Hematopoietic multipotent progenitor cell treated with erythropoietin and hydrocortisone succinate and interleukin-3 and kit ligand, for 4 days (in vitro differentiated cells): ENCODE measurements around the gene RPS23.
A peak's percentile ranks its signal among the peaks of the same experiment; 100 is the strongest.

Experiments
- DNase-seq: peaks from one replicate; pipeline ENCODE4 v3.0.0-alpha.2; 2015

The RPS23 gene

DNA sequence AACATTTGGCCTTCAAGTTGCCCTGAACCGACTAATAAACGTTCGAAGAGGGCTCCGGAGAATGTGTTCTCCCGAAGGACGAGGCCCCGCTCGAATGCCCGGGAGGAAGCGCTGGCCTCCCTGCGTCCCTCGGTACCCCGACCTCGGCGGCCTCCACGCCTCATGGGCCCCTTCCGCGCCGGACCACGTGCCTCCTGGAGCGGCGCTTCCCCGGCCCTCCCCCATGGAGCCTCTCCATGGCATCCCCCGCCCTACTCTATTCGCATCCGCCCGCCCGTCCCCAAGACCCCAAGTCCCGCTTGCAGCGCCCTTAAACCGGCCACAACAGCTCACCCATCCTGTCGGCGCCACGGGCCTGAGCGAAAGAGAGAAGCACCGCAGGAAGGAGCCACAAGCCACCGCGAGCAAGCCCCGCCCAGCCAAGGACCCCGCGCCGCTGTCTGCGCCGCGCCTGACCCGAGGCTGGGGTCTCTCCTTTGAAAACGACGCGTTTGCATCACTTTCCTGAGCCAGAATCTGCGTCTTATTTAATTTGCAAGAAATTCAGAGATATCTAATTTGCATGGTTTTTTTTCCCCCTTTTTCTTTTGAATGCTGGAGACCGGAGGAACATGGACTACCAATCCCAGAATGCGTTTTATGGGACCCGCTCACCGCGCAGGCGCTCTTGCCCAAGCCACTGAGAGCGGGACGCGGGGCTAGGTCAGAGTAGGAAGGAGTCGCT is at the start of gene RPS23:
RPS23 (minus strand) TSS at position 368 of the 724 bp plus-strand sequence; CDS start at position 337, 31 bp downstream.
- DNase-seq = peak; percentile 98

GRCh38 chr5:82327941-82328340 is 49.8 kb upstream of the RPS23 start:
- no peak for DNase-seq

DNA sequence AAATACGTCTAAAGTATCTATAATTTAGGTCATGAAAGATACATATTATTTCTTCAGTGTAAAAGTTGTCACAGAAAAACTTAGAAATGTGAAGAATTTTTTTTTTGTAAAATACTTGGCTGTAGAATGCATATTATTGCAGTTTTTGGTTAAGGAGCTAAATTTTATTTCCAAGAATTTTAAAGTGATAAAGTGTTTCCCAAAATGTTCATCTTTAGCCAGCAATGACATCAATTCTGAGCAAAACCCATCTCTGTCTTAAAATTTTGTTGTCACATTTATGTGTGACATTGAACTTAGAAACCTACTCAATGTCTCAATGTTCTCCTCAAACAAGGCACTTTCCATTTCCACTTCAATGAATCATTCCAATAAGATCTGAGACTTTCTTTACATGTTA is 47.8 kb upstream of the RPS23 start:
- no peak for DNase-seq

DNA sequence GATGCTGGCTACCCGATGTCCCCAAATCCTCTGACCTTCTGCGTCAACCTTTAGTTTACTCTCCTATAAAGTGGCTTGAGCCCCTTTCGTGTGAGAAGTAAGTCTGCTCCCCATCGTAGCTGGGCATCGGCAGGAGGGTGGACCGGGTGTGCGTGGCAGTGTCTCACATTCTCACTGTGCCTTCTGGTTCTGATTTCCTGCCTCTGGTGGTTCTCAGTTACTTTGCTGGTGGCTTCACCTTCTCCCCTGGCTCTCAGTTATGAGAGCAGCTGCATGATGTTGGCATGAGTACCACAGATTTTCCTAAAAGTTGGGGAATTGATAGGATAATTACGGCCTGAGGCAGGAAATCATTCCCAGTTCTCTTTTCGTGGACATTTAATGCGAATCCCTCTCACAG is 47.0 kb upstream of the RPS23 start:
- no peak for DNase-seq

DNA sequence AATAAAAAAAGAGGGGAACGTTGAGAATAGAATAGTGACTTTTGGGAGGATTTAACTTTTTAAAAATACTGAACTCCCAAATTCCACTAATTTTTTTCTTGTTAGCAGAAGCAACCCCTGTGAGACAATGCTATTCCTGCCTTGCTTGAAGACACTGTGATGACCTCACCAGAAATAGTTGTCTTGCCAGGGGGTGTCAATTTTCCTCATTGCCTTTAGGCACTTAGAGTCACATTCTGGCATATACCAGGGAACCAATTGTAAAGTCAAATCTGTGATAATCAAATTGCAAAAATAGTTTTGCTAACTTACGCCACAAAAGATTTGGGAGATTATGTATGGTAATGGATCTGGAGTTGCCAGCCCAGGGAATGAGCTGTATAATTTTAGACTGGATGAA is 42.8 kb upstream of the RPS23 start:
- DNase-seq = no peak

GRCh38 chr5:82319651-82320376 is 41.7 kb upstream of the RPS23 start:
- no peak for DNase-seq

DNA sequence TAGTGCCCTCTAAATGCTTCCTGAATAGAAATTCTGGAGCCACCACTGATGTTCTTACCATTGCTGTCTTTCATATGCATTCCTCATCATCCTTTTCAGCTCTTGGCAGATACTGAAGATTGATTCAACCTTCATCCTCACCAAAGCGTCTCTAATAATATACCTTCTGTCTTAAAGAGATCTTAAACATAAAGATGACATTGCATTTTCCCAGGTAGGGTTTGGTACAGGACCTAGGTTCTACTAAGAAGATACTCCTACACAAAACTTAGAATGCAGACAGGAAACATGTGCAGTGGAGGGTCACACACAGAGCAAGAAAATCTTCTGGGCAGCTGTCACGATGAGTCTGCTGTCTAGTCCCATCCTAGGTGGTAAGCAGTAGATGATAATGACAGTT is 41.0 kb upstream of the RPS23 start:
- DNase-seq = no peak

DNA sequence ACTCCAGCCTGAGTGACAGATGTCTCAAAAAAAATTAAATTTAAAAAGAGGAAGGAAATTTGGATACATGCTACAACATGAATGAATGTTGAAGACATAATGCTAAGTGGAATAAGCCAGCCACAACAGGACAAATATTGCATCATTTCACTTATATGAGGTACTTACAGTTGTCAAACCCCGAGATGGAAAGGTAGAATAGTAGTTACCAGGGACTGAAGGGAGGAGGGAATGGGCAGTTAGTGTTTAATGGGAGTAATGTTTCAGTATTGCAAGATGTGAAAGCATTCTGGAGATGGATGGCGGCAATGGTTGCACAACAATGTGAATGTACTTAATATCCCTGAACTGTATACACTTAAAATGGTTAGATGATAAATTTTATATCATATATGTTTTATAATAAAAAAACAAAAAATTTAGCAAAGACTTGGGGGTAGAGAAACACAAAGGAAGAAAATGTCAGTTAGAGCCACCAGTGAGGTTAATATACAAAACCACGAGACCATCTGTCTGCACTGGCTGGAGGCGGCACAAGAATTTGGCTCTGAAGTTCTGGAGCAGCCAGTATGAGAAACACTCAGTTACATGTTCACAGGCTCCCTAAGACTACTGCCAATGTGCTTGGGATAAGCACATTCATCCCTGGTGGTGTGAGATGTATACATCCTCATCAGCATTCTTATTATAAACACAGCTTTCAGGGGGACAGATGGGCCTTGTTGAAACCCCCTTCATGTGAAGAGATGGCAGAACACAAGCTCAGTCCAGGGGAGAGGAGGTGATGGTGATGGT is 37.0 kb upstream of the RPS23 start:
- DNase-seq = peak; percentile 53

DNA sequence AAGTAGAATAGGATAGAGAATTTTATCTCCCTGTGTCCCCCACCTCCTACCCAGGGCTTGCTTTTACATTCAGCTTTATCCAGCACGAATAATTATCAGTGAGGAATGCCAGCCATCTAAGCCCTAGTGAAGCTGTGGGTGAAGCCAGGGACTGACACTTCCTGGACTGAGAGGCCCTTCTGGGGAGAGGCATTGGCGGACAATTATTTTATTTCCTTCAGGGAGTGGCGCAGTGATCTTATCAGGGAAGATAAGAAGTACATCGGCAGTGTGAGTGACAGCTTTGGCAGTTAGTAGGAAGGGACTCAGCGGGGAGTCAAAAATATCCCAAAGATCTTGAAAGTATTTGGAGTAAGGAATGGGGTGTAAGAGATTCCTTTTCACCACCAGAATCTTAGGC is 34.9 kb upstream of the RPS23 start:
- peak; percentile 43 for DNase-seq

GRCh38 chr5:82312373-82312856 is 34.3 kb upstream of the RPS23 start:
- peak; percentile 84 for DNase-seq

- no peak for DNase-seq
Observed at GRCh38 chr5:82309091-82309531, 31.0 kb upstream of the RPS23 start.

- no peak for DNase-seq
Observed at GRCh38 chr5:82308416-82308815, 30.3 kb upstream of the RPS23 start.

- DNase-seq = no peak
Observed at GRCh38 chr5:82307451-82307850, 29.3 kb upstream of the RPS23 start.

DNA sequence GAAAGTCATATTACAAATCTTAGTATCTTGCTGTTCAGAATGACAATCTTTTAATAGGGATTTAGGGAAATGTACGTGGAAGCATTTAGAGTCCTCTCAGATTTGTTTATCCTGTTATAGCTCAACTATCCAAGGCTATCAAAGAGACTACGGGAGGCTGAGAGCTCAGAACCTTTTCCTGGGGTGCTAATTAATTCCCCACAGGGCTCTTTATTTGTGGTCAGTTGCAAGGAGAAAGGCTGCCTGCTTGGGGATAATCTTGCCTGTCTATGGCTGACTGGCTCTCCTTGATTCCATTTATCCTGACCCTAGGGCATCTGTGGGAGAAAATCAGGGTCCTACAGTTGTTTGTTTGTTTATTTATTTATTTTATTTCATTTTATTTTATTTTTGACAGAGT is 28.0 kb upstream of the RPS23 start:
- DNase-seq = no peak

- DNase-seq = no peak
Observed at GRCh38 chr5:82301190-82301589, 23.0 kb upstream of the RPS23 start.

DNA sequence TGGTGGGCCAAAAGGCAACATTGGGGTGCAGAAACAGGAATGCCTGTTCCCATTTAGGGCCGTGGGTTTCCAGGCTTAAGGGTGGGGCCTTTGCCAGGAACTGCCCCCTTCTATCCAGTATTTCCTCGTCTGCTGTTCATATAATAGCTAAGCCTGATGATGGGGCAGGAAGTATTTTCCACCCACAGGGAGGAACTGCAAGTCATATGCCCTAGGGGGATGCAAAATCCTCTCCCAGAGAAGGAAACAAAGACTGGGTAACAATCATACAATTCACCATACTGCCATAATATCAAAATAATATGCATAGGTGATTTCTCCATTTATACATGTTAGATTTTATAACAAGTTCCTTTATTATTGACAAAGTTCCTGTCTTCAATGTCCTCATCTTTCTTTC is 20.5 kb upstream of the RPS23 start:
- no peak for DNase-seq

DNA sequence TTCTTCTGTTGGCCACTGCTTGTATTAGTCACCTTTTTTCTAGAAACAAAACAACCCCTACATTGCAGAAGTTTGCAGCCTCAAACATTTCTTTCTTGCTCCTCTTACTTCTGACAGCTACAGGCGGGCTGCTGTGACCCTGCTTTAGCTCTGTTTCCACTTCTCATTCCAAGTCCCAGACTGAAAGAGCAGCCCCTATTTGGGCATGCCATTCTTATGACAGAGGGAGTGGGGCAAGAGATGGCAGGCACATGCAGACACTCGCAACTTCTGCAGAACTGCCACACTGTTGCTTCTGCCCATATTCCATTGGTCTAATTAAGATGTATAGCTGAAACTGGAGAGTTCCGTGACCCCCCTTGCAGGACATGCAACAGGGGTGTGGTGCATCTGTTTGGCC is 19.6 kb upstream of the RPS23 start:
- DNase-seq = no peak

GRCh38 chr5:82296929-82297328 is 18.8 kb upstream of the RPS23 start:
- DNase-seq = no peak

GRCh38 chr5:82295959-82296531 is 17.9 kb upstream of the RPS23 start:
- DNase-seq = no peak

GRCh38 chr5:82295144-82295543 is 17.0 kb upstream of the RPS23 start:
- DNase-seq = no peak

DNA sequence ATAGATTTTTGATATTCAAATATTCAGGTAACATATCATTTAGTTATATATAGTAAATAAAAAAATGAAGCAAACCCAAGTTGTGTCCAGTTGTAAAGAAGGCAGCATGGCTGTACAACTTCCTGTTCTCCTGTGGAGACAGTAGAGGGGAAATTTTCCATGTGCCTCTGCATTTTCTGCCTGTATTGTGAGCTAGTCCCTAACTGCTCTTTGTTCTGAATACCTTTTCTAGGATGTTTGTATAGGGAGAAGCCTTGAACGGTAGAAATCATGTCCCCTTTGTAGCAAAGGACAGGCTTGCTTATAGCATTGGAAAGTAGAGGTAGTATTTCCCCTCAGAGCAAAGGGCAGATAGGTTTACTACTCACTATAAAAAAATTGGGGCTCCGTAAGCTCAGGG is 13.3 kb upstream of the RPS23 start:
- no peak for DNase-seq

DNA sequence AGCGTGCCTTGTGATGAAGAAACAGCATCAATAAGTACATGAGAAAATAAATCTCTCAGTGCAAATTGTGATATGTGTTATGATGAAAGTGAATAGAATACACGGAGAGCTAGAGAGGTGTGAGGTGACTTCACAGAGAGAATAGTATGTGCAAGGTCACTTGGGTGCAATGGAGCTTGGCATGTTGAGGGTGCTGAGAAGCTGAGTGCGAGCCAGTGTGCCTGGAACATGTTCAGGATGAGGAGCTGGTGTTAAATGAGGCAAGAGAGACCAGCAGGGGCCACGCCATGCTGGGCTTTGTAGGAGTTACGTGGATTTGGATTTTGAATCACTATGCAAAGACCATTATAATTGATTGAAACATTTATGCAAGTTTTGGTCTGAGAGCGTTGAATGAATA is 12.8 kb upstream of the RPS23 start:
- no peak for DNase-seq

DNA sequence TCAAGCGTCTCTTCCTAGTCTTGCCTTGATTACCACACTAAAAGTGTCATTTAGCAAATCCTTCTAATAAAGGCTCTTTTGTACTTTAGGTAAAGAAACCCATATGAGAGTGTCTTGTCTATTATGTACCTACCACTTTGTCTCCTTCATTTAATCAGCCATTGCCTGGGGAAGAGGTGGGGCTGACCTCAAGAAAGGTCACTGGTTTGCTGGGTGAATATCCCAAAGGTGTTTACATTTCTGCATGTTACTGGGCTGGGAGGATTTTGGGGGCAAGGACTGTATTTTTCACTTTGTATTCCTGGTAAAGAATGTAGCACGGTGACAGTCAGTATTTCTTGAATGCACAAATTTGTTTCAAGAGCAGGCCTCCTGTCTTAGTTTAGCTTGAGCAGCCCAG is 11.9 kb upstream of the RPS23 start:
- no peak for DNase-seq
